GM12878 (cell line): ENCODE data around the gene OR52K1. TPM values are rescaled to one million over a fixed set of nuclear protein-coding genes. Genes with fewer than 3 reads are reported as not detected.

ENCODE experiments used
- ATAC-seq: fragments of 200-7000 bp; cut with Tn5 transposase; 3 replicates; pipeline ENCODE4 v1.9.1; 2020; ENCODE audit warnings: mild to moderate bottlenecking, moderate library complexity
- BruUV-seq: library from RNA; stranded (reverse); fragments of 400-500 nt; replicated peaks from 2 replicates; lab custom pipeline; 2021; lab: Mats Ljungman, UMichigan
- CTCF ChIA-PET: fragments of 300-600 bp; sonication (Branson Sonifier 250); formaldehyde crosslinking; extraction: SDS; loops from one replicate; lab custom pipeline; 2021; ENCODE audit warnings: inconsistent platforms; lab: Yijun Ruan, JAX
- POLR2A ChIA-PET: fragments of 350-600 bp; formaldehyde crosslinking; extraction: SDS; loops from one replicate; lab custom pipeline; 2021; ENCODE audit warnings: inconsistent platforms; lab: Charles Lee
- RAD21 ChIA-PET: fragments of 300-600 bp; sonication (Branson Sonifier 250); formaldehyde crosslinking; loops from one replicate; lab custom pipeline; 2023; ENCODE audit warnings: antibody characterized with exemption; ENCODE audit not compliant: unreplicated experiment; lab: Charles Lee
- SMC1A ChIA-PET: fragments of 300-600 bp; sonication (Branson Sonifier 250); formaldehyde crosslinking; loops from one replicate; lab custom pipeline; 2023; ENCODE audit not compliant: unreplicated experiment, uncharacterized antibody; lab: Charles Lee
- DNase-seq: peaks from one replicate; pipeline ENCODE4 v3.0.0-alpha.2; 2011; ENCODE audit warnings: low read depth, low spot score
- FAIRE-seq: peaks from 3 replicates; lab custom pipeline; 2011; peaks lifted over from hg19 to GRCh38; lab: Jason Lieb, UNC
- H2AFZ ChIP-seq: 2 replicates; pipeline ENCODE4 v1.6.0; 2011; ENCODE audit warnings: low read depth, low read length, control low read depth; ENCODE audit not compliant: control insufficient read depth
- H3K27ac ChIP-seq: 2 replicates; pipeline ENCODE4 v1.5.1; 2011; ENCODE audit warnings: control low read depth; ENCODE audit not compliant: control insufficient read depth, insufficient read depth
- H3K27me3 ChIP-seq, 2 experiments: replicated peaks in 1 of 2; 2 replicates each; pipeline versions ENCODE4 v1.6.0 to v1.6.1; 2011; ENCODE audit warnings: low read length in 1 of 2; ENCODE audit not compliant: control insufficient read depth in 2 of 2, insufficient read depth in 2 of 2
- H3K36me3 ChIP-seq, 2 experiments: 2 replicates each; pipeline ENCODE4 v1.5.1; 2011; ENCODE audit warnings: low read length in 1 of 2; ENCODE audit not compliant: control insufficient read depth in 2 of 2, insufficient read depth in 2 of 2
- H3K4me1 ChIP-seq: 2 replicates; pipeline ENCODE4 v1.6.1; 2011; ENCODE audit warnings: mild to moderate bottlenecking, low read length, moderate library complexity, mixed read lengths; ENCODE audit not compliant: control insufficient read depth, insufficient read depth
- H3K4me2 ChIP-seq: 2 replicates; pipeline ENCODE4 v1.6.0; 2011; ENCODE audit warnings: control low read depth; ENCODE audit not compliant: control insufficient read depth, insufficient read depth
- H3K4me3 ChIP-seq: fragments of 200-600 bp; sonication (generic); 2 replicates; pipeline ENCODE4 v1.5.1; 2016
- H3K79me2 ChIP-seq: 2 replicates; pipeline ENCODE4 v1.6.0; 2011; ENCODE audit warnings: low read length; ENCODE audit not compliant: control insufficient read depth, insufficient read depth
- H3K9ac ChIP-seq: 2 replicates; pipeline ENCODE4 v1.8.0; 2011; ENCODE audit warnings: low read length, control low read depth, mixed read lengths; ENCODE audit not compliant: control insufficient read depth, insufficient read depth
- H3K9me3 ChIP-seq: replicated peaks from 3 replicates; pipeline ENCODE4 v1.5.1; 2011; ENCODE audit warnings: mild to moderate bottlenecking, low read length; ENCODE audit not compliant: control insufficient read depth, insufficient read depth
- H4K20me1 ChIP-seq: 2 replicates; pipeline ENCODE4 v1.6.0; 2011; ENCODE audit not compliant: control insufficient read depth, insufficient read depth
- EED ChIP-seq: sonication (generic); IDR thresholded peaks from 2 replicates; pipeline ENCODE4 v1.6.1; 2016; ENCODE audit warnings: antibody characterized with exemption, low read depth
- IKZF1 ChIP-seq: fragments of 450-650 bp; conservative IDR thresholded peaks from 2 replicates; pipeline ENCODE4 v1.6.1; 2017; ENCODE audit warnings: antibody characterized with exemption, mild to moderate bottlenecking
- MEF2B ChIP-seq: fragments of 450-650 bp; IDR thresholded peaks from 2 replicates; pipeline ENCODE4 v1.6.1; 2018; ENCODE audit warnings: mild to moderate bottlenecking, moderate library complexity; ENCODE audit not compliant: partially characterized antibody, poor library complexity, severe bottlenecking
- MYC ChIP-seq: IDR thresholded peaks from 2 replicates; pipeline ENCODE4 v1.6.1; 2011; ENCODE audit warnings: mild to moderate bottlenecking, low read length, moderate library complexity, inconsistent platforms; ENCODE audit not compliant: insufficient read depth, insufficient replicate concordance, insufficient read length, severe bottlenecking
- POU2F2 ChIP-seq: IDR thresholded peaks from 3 replicates; pipeline ENCODE4 v1.6.1; 2011; ENCODE audit warnings: low read depth, mild to moderate bottlenecking, low read length, borderline replicate concordance
- RFX5 ChIP-seq: IDR thresholded peaks from 2 replicates; pipeline ENCODE4 v1.6.1; 2011; ENCODE audit warnings: low read depth, low read length, improper control_type of control experiment
- SMC3 ChIP-seq: IDR thresholded peaks from 2 replicates; pipeline ENCODE4 v1.6.1; 2011; ENCODE audit warnings: low read length, improper control_type of control experiment, borderline replicate concordance
- YY1 ChIP-seq: IDR thresholded peaks from 2 replicates; pipeline ENCODE4 v1.6.1; 2011; ENCODE audit warnings: low read depth, mild to moderate bottlenecking, low read length
- ZSCAN29 ChIP-seq: fragments of 450-650 bp; IDR thresholded peaks from 2 replicates; pipeline ENCODE4 v1.6.1; 2017; ENCODE audit warnings: mild to moderate bottlenecking, moderate library complexity
- WGBS: methylation state at CpG from one replicate; pipeline ENCODE4 v1.1.6; 2016; ENCODE audit warnings: low lambda C conversion rate; ENCODE audit not compliant: insufficient replicate concordance, insufficient coverage; ENCODE audit errors: missing lambda C conversion rate; 5-methylcytosine and 5-hydroxymethylcytosine counted together
- in situ Hi-C: fragments of 300-500 bp; cut with MboI; formaldehyde crosslinking; loops from 9 replicates; pipeline ENCODE4 v1.14.3; 2018; ENCODE audit warnings: mixed read lengths
- intact Hi-C: fragments of 100-400 bp; cut with micrococcal nuclease; formaldehyde crosslinking; loops from one replicate; pipeline ENCODE4 v1.14.2; 2022; ENCODE audit not compliant: unreplicated experiment
- polyA plus RNA-seq, 11 experiments: library from polyadenylated mRNA; depleted of rRNA in 4 of 11; unstranded in 6 of 11; stranded (reverse) in 5 of 11; fragments of >200 nt; fragmentation: Nextera tagmentation in 4 of 11; fragmentation: Illumina TruSeq in 1 of 11; extraction: Ambion mirVana in 4 of 11; extraction: Trizol in 1 of 11; gene quantifications; 1 replicate in 1 of 11; 2 replicates in 10 of 11; pipeline versions ENCODE4 v1.2.1 to v1.2.3, GENCODE V29; 2011 to 2016; ENCODE audit warnings: inconsistent platforms in 2 of 11, missing spikeins in 2 of 11, low read depth in 1 of 11
- total RNA-seq, 4 experiments: library from RNA; depleted of rRNA in 3 of 4; stranded (reverse); fragments of >200 nt in 3 of 4; fragmentation: Illumina TruSeq in 1 of 4; extraction: Trizol in 1 of 4; gene quantifications; 2 replicates each; pipeline versions ENCODE4 v1.2.1 to v1.2.3, GENCODE V29; 2013 to 2021
- TF ChIP-seq, protein P1 (sequence below): fragments of 450-650 bp; IDR thresholded peaks from 2 replicates; pipeline ENCODE4 v1.6.1; 2017; ENCODE audit warnings: mild to moderate bottlenecking, moderate library complexity
- TF ChIP-seq, protein P2 (sequence below): IDR thresholded peaks from 2 replicates; pipeline ENCODE4 v1.6.1; 2011; ENCODE audit warnings: low read depth, mild to moderate bottlenecking, low read length, moderate library complexity, borderline replicate concordance; ENCODE audit errors: extremely low read depth
- TF ChIP-seq, protein P3 (sequence below): fragments of 450-650 bp; formaldehyde crosslinking; IDR thresholded peaks from 2 replicates; pipeline ENCODE4 v1.4.0; 2022; ENCODE audit warnings: mild to moderate bottlenecking, moderate library complexity

OR52K1 gene
- total and polyA plus RNA-seq, 10 of the 15 experiments (the other 5 are each of a cell fraction or from before 2014, with no cell fraction given) = not detected

DNA sequence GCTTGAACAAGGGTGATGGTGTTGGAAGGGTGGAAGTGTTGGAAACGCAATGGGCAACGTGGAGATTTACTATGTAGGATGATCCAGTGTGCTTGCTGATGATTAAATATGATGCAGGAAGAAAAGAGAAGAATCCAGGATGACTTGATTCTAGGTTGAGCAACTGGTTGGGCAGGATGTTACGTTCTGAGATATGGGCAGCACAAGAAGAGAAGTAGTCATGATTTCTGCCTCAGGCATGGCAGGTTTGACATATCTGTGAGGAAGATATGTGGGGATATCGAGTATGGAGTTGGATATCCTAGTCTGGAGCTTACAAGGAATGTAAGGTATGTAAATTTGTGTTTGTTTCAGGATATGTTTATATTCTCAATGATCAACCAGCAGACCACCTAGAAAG lies 1.9 kb downstream of the OR52K1 start:
- BruUV-seq = no TSS peak
- RAD21 ChIA-PET = no interaction called here
- SMC1A ChIA-PET = no interaction called here
- no peak for TF ChIP-seq YY1
- TF ChIP-seq IKZF1 = no peak
- TF ChIP-seq POU2F2 = no peak
- TF ChIP-seq, protein P1, sequence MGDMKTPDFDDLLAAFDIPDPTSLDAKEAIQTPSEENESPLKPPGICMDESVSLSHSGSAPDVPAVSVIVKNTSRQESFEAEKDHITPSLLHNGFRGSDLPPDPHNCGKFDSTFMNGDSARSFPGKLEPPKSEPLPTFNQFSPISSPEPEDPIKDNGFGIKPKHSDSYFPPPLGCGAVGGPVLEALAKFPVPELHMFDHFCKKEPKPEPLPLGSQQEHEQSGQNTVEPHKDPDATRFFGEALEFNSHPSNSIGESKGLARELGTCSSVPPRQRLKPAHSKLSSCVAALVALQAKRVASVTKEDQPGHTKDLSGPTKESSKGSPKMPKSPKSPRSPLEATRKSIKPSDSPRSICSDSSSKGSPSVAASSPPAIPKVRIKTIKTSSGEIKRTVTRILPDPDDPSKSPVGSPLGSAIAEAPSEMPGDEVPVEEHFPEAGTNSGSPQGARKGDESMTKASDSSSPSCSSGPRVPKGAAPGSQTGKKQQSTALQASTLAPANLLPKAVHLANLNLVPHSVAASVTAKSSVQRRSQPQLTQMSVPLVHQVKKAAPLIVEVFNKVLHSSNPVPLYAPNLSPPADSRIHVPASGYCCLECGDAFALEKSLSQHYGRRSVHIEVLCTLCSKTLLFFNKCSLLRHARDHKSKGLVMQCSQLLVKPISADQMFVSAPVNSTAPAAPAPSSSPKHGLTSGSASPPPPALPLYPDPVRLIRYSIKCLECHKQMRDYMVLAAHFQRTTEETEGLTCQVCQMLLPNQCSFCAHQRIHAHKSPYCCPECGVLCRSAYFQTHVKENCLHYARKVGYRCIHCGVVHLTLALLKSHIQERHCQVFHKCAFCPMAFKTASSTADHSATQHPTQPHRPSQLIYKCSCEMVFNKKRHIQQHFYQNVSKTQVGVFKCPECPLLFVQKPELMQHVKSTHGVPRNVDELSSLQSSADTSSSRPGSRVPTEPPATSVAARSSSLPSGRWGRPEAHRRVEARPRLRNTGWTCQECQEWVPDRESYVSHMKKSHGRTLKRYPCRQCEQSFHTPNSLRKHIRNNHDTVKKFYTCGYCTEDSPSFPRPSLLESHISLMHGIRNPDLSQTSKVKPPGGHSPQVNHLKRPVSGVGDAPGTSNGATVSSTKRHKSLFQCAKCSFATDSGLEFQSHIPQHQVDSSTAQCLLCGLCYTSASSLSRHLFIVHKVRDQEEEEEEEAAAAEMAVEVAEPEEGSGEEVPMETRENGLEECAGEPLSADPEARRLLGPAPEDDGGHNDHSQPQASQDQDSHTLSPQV = no peak
- no peak for TF ChIP-seq SMC3
- no peak for TF ChIP-seq MEF2B
- no peak for TF ChIP-seq RFX5
- no peak for TF ChIP-seq EED
- TF ChIP-seq, protein P2, sequence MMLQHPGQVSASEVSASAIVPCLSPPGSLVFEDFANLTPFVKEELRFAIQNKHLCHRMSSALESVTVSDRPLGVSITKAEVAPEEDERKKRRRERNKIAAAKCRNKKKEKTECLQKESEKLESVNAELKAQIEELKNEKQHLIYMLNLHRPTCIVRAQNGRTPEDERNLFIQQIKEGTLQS = no peak
- TF ChIP-seq, protein P3, sequence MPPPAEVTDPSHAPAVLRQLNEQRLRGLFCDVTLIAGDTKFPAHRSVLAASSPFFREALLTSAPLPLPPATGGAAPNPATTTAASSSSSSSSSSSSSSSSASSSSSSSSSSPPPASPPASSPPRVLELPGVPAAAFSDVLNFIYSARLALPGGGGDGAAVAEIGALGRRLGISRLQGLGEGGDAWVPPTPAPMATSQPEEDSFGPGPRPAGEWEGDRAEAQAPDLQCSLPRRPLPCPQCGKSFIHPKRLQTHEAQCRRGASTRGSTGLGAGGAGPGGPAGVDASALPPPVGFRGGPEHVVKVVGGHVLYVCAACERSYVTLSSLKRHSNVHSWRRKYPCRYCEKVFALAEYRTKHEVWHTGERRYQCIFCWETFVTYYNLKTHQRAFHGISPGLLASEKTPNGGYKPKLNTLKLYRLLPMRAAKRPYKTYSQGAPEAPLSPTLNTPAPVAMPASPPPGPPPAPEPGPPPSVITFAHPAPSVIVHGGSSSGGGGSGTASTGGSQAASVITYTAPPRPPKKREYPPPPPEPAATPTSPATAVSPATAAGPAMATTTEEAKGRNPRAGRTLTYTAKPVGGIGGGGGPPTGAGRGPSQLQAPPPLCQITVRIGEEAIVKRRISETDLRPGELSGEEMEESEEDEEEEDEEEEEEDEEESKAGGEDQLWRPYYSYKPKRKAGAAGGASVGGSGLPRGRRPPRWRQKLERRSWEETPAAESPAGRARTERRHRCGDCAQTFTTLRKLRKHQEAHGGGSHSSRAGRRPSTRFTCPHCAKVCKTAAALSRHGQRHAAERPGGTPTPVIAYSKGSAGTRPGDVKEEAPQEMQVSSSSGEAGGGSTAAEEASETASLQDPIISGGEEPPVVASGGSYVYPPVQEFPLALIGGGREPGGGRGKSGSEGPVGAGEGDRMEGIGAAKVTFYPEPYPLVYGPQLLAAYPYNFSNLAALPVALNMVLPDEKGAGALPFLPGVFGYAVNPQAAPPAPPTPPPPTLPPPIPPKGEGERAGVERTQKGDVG = no peak
- TF ChIP-seq MYC = no peak
- TF ChIP-seq ZSCAN29 = no peak

More for the DNA sequence above, 1.9 kb downstream of the OR52K1 start:
- WGBS = 2% methylated on average over 4 of the region's 4 CpGs
- no peaks in the 10 kb centered on the region for H3K79me2 ChIP-seq
- in situ Hi-C loops (no loop called here), intact Hi-C loops (no loop called here)
- no peak overlapping the region for H3K9ac ChIP-seq
- H3K27ac ChIP-seq = no peak overlapping the region
- no peak for FAIRE-seq
- H2AFZ ChIP-seq = no peak overlapping the region
- ChIA-PET POLR2A (no interaction called here), CTCF (interaction anchor here (1.0 to 1.4 kb wide), 2 partner anchors 10 to 297 kb away, joined by 3 to 4 read pairs; no protein-coding TSS in a partner anchor)
- H3K4me2 ChIP-seq = no peak overlapping the region
- no peaks in the 10 kb centered on the region for H4K20me1 ChIP-seq
- H3K4me1 ChIP-seq = no peaks in the 10 kb centered on the region
- ATAC-seq = no peak
- no peaks in the 10 kb centered on the region for H3K9me3 ChIP-seq
- no peak overlapping the region for H3K4me3 ChIP-seq
- no peaks in the 10 kb centered on the region; a peak in 1 of 4 replicates for H3K27me3 ChIP-seq
- no peaks in the 10 kb centered on the region for H3K36me3 ChIP-seq
- no peak for DNase-seq
